GM12878 (cell line): ENCODE data around the gene MYMK.

Source experiments
- EP300 ChIP-seq, 2 experiments: fragments of 150-350 bp in 1 of 2; IDR thresholded peaks; 2 replicates each; pipeline ENCODE4 v1.6.1; 2011 to 2012; ENCODE audit warnings: low read depth in 2 of 2, low read length in 2 of 2, borderline replicate concordance in 1 of 2, improper control_type of control experiment in 1 of 2, inconsistent platforms in 1 of 2; ENCODE audit not compliant: control insufficient read depth in 1 of 2
- EZH2 ChIP-seq: IDR thresholded peaks from 2 replicates; pipeline ENCODE4 v1.6.1; 2012; ENCODE audit warnings: low read depth, mild to moderate bottlenecking, control low read depth, inconsistent platforms, low read length, borderline replicate concordance; ENCODE audit not compliant: control insufficient read depth
- FOXK2 ChIP-seq: fragments of 450-650 bp; IDR thresholded peaks from 2 replicates; pipeline ENCODE4 v1.6.1; 2017; ENCODE audit warnings: mild to moderate bottlenecking, moderate library complexity
- NBN ChIP-seq: fragments of 450-650 bp; IDR thresholded peaks from 2 replicates; pipeline ENCODE4 v1.6.1; 2016
- NKRF ChIP-seq: fragments of 450-650 bp; conservative IDR thresholded peaks from 2 replicates; pipeline ENCODE4 v1.6.1; 2017; ENCODE audit warnings: mild to moderate bottlenecking, moderate library complexity
- POLR2A ChIP-seq: IDR thresholded peaks from 2 replicates; pipeline ENCODE4 v1.6.1; 2011; ENCODE audit warnings: low read depth, mild to moderate bottlenecking, low read length
- POLR2AphosphoS5 ChIP-seq: IDR thresholded peaks from 2 replicates; pipeline ENCODE4 v1.6.1; 2011; ENCODE audit warnings: mild to moderate bottlenecking, low read length, inconsistent platforms
- RBBP5 ChIP-seq: fragments of 200-600 bp; sonication (generic); conservative IDR thresholded peaks from 2 replicates; pipeline ENCODE4 v1.6.1; 2016
- TAF1 ChIP-seq: IDR thresholded peaks from 2 replicates; pipeline ENCODE4 v1.6.1; 2011; ENCODE audit warnings: mild to moderate bottlenecking, low read depth, low read length, borderline replicate concordance
- ZNF217 ChIP-seq: fragments of 450-650 bp; IDR thresholded peaks from 2 replicates; pipeline ENCODE4 v1.6.1; 2017; ENCODE audit warnings: antibody characterized with exemption, mild to moderate bottlenecking
- TF ChIP-seq, protein P1 (sequence below), 3 experiments: IDR thresholded peaks in 2 of 3; conservative IDR thresholded peaks in 1 of 3; 2 replicates each; pipeline ENCODE4 v1.5.1; 2011; ENCODE audit warnings: low read depth in 3 of 3, low read length in 3 of 3, mild to moderate bottlenecking in 3 of 3, control low read depth in 2 of 3, moderate library complexity in 2 of 3, inconsistent platforms in 1 of 3, mixed read lengths in 1 of 3; ENCODE audit not compliant: control insufficient read depth in 2 of 3, insufficient read depth in 1 of 3; ENCODE audit errors: extremely low read depth in 1 of 3

- TF ChIP-seq EZH2 (no peak), FOXK2 (no peak), POLR2A (no peak), TAF1 (no peak), RBBP5 (no peak), NBN (no peak), NKRF (no peak), EP300 (IDR thresholded peaks at IDR 0.05; ENCODE audit: borderline replicate concordance in 1 of 2, control insufficient read depth in 1 of 2, low read depth in 2 of 2, low read length in 2 of 2) (no peak), ZNF217 (no peak), POLR2AphosphoS5 (no peak)
- TF ChIP-seq, protein P1, sequence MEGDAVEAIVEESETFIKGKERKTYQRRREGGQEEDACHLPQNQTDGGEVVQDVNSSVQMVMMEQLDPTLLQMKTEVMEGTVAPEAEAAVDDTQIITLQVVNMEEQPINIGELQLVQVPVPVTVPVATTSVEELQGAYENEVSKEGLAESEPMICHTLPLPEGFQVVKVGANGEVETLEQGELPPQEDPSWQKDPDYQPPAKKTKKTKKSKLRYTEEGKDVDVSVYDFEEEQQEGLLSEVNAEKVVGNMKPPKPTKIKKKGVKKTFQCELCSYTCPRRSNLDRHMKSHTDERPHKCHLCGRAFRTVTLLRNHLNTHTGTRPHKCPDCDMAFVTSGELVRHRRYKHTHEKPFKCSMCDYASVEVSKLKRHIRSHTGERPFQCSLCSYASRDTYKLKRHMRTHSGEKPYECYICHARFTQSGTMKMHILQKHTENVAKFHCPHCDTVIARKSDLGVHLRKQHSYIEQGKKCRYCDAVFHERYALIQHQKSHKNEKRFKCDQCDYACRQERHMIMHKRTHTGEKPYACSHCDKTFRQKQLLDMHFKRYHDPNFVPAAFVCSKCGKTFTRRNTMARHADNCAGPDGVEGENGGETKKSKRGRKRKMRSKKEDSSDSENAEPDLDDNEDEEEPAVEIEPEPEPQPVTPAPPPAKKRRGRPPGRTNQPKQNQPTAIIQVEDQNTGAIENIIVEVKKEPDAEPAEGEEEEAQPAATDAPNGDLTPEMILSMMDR (IDR thresholded peaks at IDR 0.05 in 2 of 3, conservative IDR thresholded peaks at IDR 0.05 in 1 of 3; ENCODE audit: control insufficient read depth in 2 of 3, extremely low read depth in 1 of 3, insufficient read depth in 1 of 3, low read depth in 3 of 3, low read length in 3 of 3) = no peak
Measured at GRCh38 chr9:133573791-133574515, 49.2 kb upstream of the MYMK start.
